HG02623 (cell line): ENCODE measurements around the gene SLC35D2.
"Not testable (repeated sequence)": the region's sequence is repeated elsewhere in the genome, so short reads cannot be mapped to it uniquely, and the experiment has no call there.

ENCODE experiments used
- ATAC-seq: cut with Tn5 transposase; IDR thresholded peaks from one replicate; pipeline ENCODE4 v1.9.1; 2021; ENCODE audit warnings: moderate library complexity; ENCODE audit not compliant: unreplicated experiment

Gene SLC35D2

DNA sequence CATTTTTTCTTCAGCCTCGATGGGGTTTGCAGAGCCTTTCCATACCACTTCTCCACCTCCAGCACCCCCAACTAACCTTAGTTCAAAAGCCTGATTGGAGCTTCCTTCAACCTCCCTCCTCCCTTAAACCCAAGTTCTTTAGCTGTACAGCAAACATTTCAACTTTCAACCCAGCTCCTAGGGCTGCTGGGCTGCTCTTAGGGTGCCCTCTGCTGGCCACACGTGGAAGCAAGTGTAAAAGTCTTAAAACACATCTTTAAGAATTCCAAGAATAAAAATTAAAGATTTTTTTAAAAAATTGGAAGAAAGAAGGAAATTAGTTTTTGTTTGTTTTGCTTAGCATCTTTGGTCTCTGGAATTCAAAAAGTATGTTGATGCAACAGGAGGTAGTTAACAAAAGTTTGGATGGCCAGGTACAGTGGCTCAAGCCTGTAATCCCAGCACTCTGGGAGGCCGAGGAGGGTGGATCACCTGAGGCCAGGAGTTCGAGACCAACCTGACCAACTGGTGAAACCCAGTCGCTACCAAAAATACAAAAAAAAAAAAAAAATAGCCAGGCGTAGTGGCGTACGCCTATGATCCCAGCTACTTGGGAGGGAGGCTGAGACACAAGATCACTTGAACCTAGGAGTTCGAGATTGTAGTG, 66.1 kb downstream of the SLC35D2 start:
- no peak for ATAC-seq

GRCh38 chr9:96309850-96310249, 73.7 kb downstream of the SLC35D2 start:
- no peak for ATAC-seq

- ATAC-seq = not testable (repeated sequence)
Measured at GRCh38 chr9:96306958-96307357, 76.6 kb downstream of the SLC35D2 start.

DNA sequence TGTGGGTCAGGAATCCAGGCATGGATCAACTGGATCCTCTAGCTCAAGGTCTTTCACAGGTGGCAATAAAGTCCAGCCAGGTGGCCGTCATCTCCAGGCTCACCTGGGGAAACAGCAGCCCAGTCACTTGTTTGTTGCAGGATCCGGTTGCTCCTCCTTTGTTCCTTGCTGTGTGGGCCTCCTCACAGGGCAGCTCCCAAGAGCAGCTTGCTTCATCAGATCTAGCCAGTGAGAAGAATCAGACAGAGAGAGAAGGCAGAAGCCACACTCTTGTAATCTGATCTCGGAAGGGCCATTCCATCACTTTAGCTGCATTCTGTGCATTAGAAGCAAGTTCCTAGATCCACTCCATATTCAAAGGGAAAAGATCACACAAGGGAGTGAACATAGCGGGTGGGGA, 78.3 kb downstream of the SLC35D2 start:
- ATAC-seq = no peak

DNA sequence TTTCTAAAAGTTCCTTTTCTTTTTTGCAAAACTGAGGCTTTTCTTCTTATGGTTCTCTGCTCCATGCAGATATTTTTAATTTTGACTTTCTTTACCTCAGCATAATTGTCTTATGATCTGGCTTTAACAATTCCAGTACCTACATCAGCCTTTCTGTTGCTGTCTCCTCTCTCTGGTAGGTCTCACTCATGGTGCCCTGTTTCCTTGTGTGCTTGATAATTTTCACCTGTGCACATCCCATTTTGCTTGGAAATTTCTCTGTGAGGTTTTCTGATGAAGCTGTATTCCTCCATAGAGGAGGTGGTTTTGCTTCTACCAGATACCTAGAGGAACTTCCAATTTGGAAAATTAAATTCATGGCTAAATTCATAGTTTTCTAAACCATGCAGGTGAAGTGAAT, 79.3 kb downstream of the SLC35D2 start:
- ATAC-seq = no peak

GRCh38 chr9:96302021-96302420, 81.5 kb downstream of the SLC35D2 start, which contains the start of gene HSD17B3:
TSS of gene HSD17B3 (minus strand) at chr9:96302176. CDS start at chr9:96302104, 72 bp downstream.
- no peak for ATAC-seq

DNA sequence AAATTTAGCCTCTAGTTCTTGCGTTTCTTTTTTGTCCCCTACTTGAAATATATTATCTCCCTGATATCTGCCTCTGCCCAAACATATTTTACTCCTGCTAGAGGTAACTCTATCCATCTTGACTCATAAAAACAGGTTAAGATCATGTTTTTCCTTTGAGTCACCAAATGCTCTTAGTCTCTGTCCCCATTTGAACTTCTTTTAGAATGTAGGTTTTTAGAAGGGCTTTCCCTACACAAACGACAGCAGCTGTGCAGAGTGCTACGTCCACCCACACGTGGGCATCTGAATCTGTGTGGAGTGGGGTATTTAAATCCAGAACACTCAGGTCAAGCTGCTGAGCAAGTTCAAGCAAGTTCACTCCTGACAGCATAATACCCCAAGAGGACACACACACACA, 83.7 kb downstream of the SLC35D2 start:
- ATAC-seq = no peak

DNA sequence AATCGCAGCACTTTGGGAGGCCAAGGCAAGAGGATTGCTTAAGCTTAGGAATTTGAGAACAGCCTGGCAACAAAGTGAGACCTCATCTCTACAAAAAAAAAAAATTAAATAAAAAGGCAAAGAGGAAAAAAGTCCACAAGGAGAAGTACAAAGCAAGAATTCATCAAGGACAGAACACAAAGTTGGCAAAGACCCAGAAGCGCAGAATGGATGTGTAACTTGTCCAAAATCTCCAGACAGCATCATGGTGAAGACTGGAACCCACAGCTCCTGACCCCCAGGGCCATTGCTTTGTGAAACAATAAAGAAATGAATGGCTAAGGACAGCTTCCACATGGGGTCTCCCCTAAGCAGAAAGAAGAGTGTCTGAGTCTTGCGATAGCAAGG, 89.4 kb downstream of the SLC35D2 start:
- ATAC-seq = no peak

DNA sequence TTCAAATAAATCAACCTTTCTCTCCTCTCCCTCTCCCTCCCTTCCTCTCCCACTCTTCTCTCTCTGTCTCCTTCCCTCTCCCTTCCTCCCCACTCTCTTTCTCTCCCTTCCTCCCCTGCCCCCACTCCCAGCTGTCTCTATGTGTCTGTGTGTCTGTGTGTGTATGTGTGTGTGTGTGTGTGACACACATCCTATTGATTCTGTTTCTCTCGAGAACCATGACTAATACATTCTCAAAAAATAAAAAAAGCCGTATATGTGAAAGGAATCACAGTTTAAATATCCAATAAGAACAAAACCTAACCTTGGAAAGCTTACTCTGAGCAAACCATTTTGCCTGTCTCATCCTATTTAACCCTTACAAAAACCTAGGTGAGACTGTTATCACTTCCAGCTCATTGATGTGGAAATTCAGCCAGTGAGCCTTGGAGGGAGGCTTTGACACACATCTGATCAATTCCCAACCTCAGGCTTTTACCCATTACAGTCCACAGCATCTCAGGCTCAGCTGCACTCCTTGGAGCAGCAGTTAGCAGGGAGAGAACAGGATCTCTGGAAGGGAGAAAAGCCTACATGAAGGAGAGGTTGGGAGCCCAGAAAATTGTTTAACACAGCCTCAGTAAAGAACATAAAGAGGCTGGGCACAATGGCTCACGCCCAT, 89.9 kb downstream of the SLC35D2 start:
- no peak for ATAC-seq

DNA sequence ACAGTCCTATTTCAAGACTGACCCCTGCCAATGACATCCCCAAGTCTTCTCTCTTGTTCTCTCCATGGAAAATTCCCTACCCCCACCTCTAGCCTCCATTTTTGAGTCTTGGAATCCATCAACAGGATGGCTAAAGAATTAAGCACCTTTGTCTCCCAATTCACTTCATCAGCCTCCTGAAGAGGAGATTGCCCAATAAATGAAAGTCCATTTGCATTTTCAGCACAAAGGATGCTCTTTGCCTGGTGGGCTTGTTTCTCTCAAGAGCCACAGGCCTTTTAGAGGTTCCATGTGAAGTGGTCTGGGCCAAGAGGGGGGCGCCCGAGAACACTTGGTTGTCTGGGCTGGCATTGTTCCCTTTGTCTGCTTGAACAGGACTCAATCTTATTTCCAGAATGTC, 94.1 kb downstream of the SLC35D2 start:
- no peak for ATAC-seq

DNA sequence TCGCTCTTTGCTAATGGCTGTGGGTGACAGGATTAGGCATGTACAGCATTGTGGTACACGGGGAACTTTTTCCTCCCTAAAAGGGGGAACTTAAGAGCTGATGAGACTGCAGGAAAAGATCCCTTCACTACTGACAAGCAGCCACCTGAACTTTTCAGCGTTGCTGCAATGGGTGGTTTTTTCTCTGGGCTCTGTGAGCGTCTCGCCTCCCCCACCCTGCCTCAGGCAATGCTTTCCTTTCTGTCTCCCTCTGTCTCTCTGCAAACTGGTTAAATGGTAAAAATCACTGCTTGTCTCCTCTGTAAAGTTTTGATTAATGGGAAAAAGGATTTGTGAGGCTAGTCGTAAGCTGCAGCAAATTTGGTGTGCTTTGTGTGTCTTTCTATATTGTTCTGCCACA, 101.9 kb downstream of the SLC35D2 start:
- ATAC-seq = no peak

GRCh38 chr9:96279932-96280331, 103.6 kb downstream of the SLC35D2 start:
- ATAC-seq = no peak

DNA sequence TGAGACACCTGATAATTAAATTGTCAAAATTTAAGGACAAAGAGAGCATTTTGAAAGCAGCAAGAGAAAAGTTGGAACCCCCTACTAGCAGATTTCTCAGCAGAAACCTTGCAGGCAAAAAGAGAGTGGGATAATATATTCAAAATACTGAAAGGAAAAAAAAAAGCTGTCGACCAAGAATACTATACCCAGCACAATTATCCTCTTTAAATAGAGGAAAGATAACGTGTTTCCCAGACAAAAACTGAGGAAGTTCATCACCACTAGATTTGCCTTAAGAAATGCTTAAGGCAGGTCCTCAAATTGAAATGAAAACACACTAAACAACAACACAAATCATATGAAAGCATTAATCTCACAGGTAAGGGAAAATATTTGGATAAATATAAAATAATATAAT, 108.6 kb downstream of the SLC35D2 start:
- no peak for ATAC-seq
